Liver (tissue), 9 donors: Measurements from ENCODE around the gene SKAP1. TPM values are rescaled to one million over a fixed set of nuclear protein-coding genes. Genes with fewer than 3 reads are reported as not detected.

Experiments
- DNase-seq: peaks from one replicate; pipeline ENCODE4 v3.0.0-alpha.2; 2017; ENCODE audit warnings: low spot score
- H3K27ac ChIP-seq, 2 donors: one replicate each; pipeline ENCODE4 v1.7.0; 2013; ENCODE audit warnings: inconsistent platforms in 2 of 2, low read length in 2 of 2, control low read depth in 1 of 2, low read depth in 1 of 2, mild to moderate bottlenecking in 1 of 2
- H3K27me3 ChIP-seq, 4 donors: one replicate each; pipeline versions ENCODE4 v1.6.1 to v1.7.0; 2013; ENCODE audit warnings: low read length in 3 of 4, inconsistent platforms in 1 of 4, mild to moderate bottlenecking in 1 of 4, moderate library complexity in 1 of 4; ENCODE audit not compliant: control insufficient read depth in 4 of 4, insufficient read depth in 4 of 4
- H3K36me3 ChIP-seq, 4 donors: one replicate each; pipeline versions ENCODE4 v1.6.1 to v1.7.0; 2013; ENCODE audit warnings: low read length in 3 of 4, mild to moderate bottlenecking in 3 of 4, low read depth in 1 of 4, moderate library complexity in 1 of 4; ENCODE audit not compliant: control insufficient read depth in 4 of 4, insufficient read depth in 3 of 4
- H3K4me1 ChIP-seq, 4 donors: one replicate each; pipeline versions ENCODE4 v1.6.1 to v1.7.0; 2013; ENCODE audit warnings: low read length in 3 of 4, mild to moderate bottlenecking in 3 of 4, moderate library complexity in 1 of 4; ENCODE audit not compliant: control insufficient read depth in 4 of 4, insufficient read depth in 4 of 4
- H3K4me3 ChIP-seq, 3 donors: one replicate each; pipeline versions ENCODE4 v1.6.1 to v1.7.0; 2013; ENCODE audit warnings: low read length in 3 of 3, control low read depth in 1 of 3, low read depth in 1 of 3, mild to moderate bottlenecking in 1 of 3
- H3K9ac ChIP-seq, 2 donors: one replicate each; pipeline ENCODE4 v1.7.0; 2013; ENCODE audit warnings: low read length in 2 of 2, mild to moderate bottlenecking in 2 of 2, moderate library complexity in 2 of 2, control low read depth in 1 of 2, low read depth in 1 of 2
- H3K9me3 ChIP-seq, 4 donors: one replicate each; pipeline versions ENCODE4 v1.6.1 to v1.7.0; 2013; ENCODE audit warnings: low read length in 3 of 4; ENCODE audit not compliant: control insufficient read depth in 4 of 4
- CTCF ChIP-seq: fragments of 150-350 bp; IDR thresholded peaks from 2 replicates; pipeline ENCODE4 v1.5.1; 2017; ENCODE audit warnings: improper control_type of control experiment, low read depth, low read length; ENCODE audit not compliant: missing input control
- EGR1 ChIP-seq, 2 donors: IDR thresholded peaks; 2 replicates each; pipeline ENCODE4 v1.6.1; 2016 to 2018; ENCODE audit warnings: antibody characterized with exemption in 2 of 2, low read depth in 2 of 2
- FOXA1 ChIP-seq: IDR thresholded peaks from 2 replicates; pipeline ENCODE4 v1.6.1; 2016; ENCODE audit warnings: antibody characterized with exemption
- GABPA ChIP-seq, 2 donors: IDR thresholded peaks in 1 of 2; conservative IDR thresholded peaks in 1 of 2; 2 replicates each; pipeline ENCODE4 v1.6.1; 2016; ENCODE audit warnings: antibody characterized with exemption in 2 of 2, mild to moderate bottlenecking in 1 of 2, moderate library complexity in 1 of 2
- HNF4A ChIP-seq, 2 donors: conservative IDR thresholded peaks; 2 replicates each; pipeline ENCODE4 v1.6.1; 2016; ENCODE audit warnings: antibody characterized with exemption in 2 of 2, mild to moderate bottlenecking in 2 of 2
- HNF4G ChIP-seq: IDR thresholded peaks from 2 replicates; pipeline ENCODE4 v1.6.1; 2016; ENCODE audit warnings: antibody characterized with exemption
- JUND ChIP-seq, 2 donors: IDR thresholded peaks; 2 replicates each; pipeline ENCODE4 v1.6.1; 2016; ENCODE audit warnings: antibody characterized with exemption in 2 of 2
- NR2F2 ChIP-seq: IDR thresholded peaks from 2 replicates; pipeline ENCODE4 v1.6.1; 2016; ENCODE audit warnings: antibody characterized with exemption
- RAD21 ChIP-seq, 2 donors: IDR thresholded peaks; 2 replicates each; pipeline ENCODE4 v1.6.1; 2016; ENCODE audit warnings: antibody characterized with exemption in 2 of 2, mild to moderate bottlenecking in 2 of 2
- REST ChIP-seq: IDR thresholded peaks from 2 replicates; pipeline ENCODE4 v1.6.1; 2016; ENCODE audit warnings: antibody characterized with exemption, mild to moderate bottlenecking
- RXRA ChIP-seq, 2 donors: IDR thresholded peaks; 2 replicates each; pipeline ENCODE4 v1.6.1; 2017 to 2018; ENCODE audit warnings: antibody characterized with exemption in 2 of 2, mild to moderate bottlenecking in 1 of 2
- SP1 ChIP-seq: IDR thresholded peaks from 2 replicates; pipeline ENCODE4 v1.6.1; 2018; ENCODE audit warnings: antibody characterized with exemption, mild to moderate bottlenecking
- TAF1 ChIP-seq: conservative IDR thresholded peaks from 2 replicates; pipeline ENCODE4 v1.6.1; 2016; ENCODE audit warnings: antibody characterized with exemption, mild to moderate bottlenecking
- YY1 ChIP-seq: IDR thresholded peaks from 2 replicates; pipeline ENCODE4 v1.6.1; 2016; ENCODE audit warnings: antibody characterized with exemption, mild to moderate bottlenecking
- ZBTB33 ChIP-seq: IDR thresholded peaks from 2 replicates; pipeline ENCODE4 v1.6.1; 2016; ENCODE audit warnings: antibody characterized with exemption
- WGBS: extraction: QIAGEN DNeasy Blood & Tissue Kit; methylation state at CpG from one replicate; pipeline ENCODE4 v1.1.7; 2013; 5-methylcytosine and 5-hydroxymethylcytosine counted together
- polyA plus RNA-seq, 2 donors: library from polyadenylated mRNA; stranded (reverse) in 1 of 2; unstranded in 1 of 2; fragments of 200-250 nt in 1 of 2; fragments of >200 nt in 1 of 2; fragmentation: Nextera tagmentation in 1 of 2; extraction: Ambion mirVana in 1 of 2; gene quantifications; one replicate each; pipeline versions ENCODE4 v1.2.1 to v1.2.3, GENCODE V29; 2013 to 2015
- total RNA-seq, 2 donors: library from RNA; depleted of rRNA; stranded (reverse); fragments of >200 nt; gene quantifications; one replicate each; pipeline ENCODE4 v1.2.3, GENCODE V29; 2014
- TF ChIP-seq, protein P1 (sequence below): IDR thresholded peaks from 2 replicates; pipeline ENCODE4 v1.6.1; 2016; ENCODE audit warnings: antibody characterized with exemption
- TF ChIP-seq, protein P2 (sequence below): IDR thresholded peaks from 2 replicates; pipeline ENCODE4 v1.6.1; 2016; ENCODE audit warnings: antibody characterized with exemption
- donor health status: healthy.
- donor health status: healthy.
- donor health status: healthy.
- donor health status: healthy.
- donor health status: healthy.

SKAP1 gene
- total and polyA plus RNA-seq, 4 donors, result 2.5 to 20.8 (median 11.3) TPM

DNA sequence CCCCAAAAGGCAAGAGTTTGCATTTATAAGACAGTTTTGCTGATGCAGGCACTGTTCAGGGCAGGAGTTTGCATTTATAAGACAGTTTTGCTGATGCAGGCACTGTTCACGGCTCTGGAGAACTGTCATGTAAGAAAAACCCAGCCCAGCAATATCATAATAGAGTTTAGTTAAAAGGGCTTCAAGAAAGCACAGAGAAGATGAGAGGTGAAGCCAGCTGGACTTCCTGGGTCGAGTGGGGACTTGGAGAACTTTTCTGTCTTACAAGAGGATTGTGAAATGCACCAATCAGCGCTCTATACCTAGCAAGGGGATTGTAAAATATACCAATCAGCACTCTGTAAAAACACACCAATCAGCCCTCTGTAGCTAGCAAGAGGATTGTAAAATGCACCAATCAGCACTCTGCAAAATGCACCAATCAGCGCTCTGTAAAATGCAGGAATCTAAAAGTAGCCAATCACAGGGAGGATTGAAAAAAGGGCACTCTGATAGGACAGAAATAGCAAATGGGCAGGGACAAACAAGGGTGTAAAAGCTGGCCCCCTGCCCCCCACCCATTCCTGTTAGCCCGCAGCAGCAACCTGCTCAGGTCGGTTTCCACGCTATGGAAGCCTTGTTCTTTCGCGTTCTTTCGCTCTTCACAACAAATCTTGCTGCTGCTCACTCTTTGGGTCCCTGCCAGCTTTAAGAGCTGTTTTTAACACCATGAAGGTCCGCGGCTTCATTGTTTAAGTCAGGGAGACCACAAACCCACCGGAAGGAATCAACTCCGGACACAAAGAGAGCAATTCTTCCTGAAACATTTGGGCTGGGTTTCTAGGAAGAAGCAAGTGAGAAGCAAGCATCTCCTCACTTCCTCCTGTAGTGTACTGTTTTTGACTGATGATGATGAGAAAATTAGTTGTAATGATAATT, 327.0 kb downstream of the SKAP1 start:
- H3K4me1 ChIP-seq, result peaks cover 1 to 22% (median 14%) of the 10 kb centered on the region in 4 donors
- H3K9me3 ChIP-seq, result no peaks in the 10 kb centered on the region
- no peak overlapping the region for H3K9ac ChIP-seq
- no peaks in the 10 kb centered on the region for H3K36me3 ChIP-seq
- WGBS, result 80% methylated on average over 14 of the region's 14 CpGs
- H3K27me3 ChIP-seq, result no peaks in the 10 kb centered on the region
- TF ChIP-seq, protein P1, sequence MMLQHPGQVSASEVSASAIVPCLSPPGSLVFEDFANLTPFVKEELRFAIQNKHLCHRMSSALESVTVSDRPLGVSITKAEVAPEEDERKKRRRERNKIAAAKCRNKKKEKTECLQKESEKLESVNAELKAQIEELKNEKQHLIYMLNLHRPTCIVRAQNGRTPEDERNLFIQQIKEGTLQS, result no peak
- TF ChIP-seq EGR1 (IDR thresholded peaks at IDR 0.05; ENCODE audit: low read depth in 2 of 2) (no peak), CTCF (no peak), ZBTB33 (no peak), SP1 (no peak), JUND (IDR thresholded peaks at IDR 0.05) (no peak), FOXA1 (no peak), HNF4G (no peak), TAF1 (no peak), HNF4A (conservative IDR thresholded peaks at IDR 0.05) (no peak), NR2F2 (no peak), REST (no peak), YY1 (no peak), GABPA (IDR thresholded peaks at IDR 0.05 in 1 of 2, conservative IDR thresholded peaks at IDR 0.05 in 1 of 2) (no peak), RXRA (IDR thresholded peaks at IDR 0.05) (no peak), RAD21 (IDR thresholded peaks at IDR 0.05) (no peak)
- TF ChIP-seq, protein P2, sequence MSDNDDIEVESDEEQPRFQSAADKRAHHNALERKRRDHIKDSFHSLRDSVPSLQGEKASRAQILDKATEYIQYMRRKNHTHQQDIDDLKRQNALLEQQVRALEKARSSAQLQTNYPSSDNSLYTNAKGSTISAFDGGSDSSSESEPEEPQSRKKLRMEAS, result no peak
- DNase-seq, result no peak
- no peak overlapping the region for H3K4me3 ChIP-seq
- no peak overlapping the region for H3K27ac ChIP-seq
